Activated CD8-positive, alpha-beta memory T cell treated with anti-CD3 and anti-CD28 coated beads, Interleukin-2, amount 50 U/mL, for 24 hours (primary cell): ENCODE measurements around the gene CDH4.

Experiments
- DNase-seq: peaks from one replicate; pipeline ENCODE4 v3.0.0-alpha.2; 2020; ENCODE audit errors: extremely low read depth

The CDH4 gene

DNA sequence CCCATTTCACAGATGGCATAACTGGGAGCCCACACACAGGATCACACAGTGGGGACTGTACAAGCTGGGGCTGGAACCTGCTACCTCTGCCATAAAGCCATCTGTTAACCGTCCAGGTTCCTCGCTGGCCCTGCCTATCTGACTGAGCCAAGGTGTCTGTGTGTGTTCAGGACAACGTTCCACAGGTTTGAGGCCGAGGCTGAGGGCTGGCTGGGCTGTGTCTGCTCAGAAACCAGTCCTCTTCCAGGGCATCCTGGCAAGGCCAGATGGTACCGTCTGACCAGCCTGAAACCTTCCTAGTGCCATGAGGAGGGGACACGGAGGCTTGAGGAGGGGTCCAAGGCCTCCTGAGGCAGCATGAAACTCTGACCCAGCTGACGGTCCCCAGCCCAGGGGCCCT is 663.0 kb downstream of the CDH4 start:
- no peak for DNase-seq

DNA sequence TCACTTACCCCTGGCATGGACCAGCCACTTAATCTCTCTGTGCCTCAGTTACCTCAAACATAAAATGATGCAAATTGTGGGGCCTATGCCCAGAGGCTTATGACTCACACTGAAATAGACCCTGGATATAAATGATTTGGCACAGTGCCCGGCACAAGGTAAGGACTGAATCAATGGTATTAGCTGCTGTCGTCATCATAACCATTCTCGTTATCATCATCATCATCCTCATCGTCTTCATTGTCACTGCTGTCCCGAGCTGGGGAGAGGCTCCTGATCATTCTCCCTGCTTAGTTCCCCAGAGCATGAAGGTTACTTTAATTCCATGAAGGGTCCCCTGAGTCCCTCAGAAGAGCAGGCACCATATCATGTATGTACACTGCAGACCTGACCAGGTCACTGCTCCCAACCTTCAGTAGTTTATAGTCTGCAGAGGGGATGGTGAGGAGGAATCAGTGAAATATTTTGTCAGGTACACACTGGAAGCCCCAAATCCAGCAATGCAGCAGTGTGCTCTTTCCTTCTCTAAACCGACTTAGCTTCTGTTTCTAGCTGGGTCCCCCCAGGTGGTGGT is 664.3 kb downstream of the CDH4 start:
- DNase-seq = no peak

DNA sequence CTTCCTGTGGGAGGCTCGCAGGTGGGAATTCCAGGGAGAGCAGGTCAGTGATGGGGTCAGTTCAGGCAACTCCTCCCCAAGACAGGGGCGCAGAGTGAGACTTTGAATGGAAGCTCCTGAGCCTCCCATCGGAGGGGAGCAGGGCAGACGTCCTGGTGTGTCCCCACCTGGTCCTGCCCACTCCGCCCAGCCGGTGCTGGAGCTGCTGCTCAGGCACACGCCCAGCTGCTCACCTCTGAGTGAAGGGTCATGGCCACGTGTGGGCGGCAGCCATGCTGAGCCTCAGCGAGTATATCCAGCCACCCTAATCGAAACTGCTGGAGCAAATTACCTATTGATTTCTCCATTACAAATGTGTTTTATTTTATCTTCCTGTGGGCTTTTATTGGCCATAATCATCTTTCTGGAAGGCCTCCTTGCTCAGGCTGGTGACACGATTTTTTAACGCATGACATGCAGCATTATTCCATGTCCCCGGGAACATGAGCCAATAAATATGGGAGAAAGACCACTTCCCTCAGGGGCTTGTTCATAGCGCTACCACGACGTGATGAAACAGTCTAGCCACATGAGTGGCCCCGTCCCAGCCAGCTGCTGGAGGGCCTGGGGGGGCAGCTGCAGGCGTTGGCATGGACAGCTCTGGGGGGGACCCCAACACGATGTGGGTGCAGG is 665.5 kb downstream of the CDH4 start:
- no peak for DNase-seq

DNA sequence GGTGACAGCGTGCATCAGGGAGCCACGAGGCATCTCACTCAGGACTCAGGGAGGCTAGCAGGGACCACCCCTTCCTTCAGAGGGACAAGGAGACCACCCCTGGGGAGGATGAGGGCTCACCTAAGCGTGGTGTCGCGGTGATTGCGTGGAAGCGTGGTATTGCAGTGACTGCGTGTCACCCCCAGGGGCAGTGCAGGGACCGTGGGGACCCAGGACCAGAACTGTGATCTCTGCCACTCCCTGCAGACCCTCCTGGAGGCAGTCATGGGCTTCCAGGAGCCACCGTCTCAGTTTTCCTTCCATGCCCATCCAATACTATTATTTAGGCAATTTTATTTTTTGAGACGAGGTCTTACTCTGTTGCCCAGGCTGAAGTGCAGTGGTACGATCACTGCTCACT is 666.5 kb downstream of the CDH4 start:
- DNase-seq = no peak

DNA sequence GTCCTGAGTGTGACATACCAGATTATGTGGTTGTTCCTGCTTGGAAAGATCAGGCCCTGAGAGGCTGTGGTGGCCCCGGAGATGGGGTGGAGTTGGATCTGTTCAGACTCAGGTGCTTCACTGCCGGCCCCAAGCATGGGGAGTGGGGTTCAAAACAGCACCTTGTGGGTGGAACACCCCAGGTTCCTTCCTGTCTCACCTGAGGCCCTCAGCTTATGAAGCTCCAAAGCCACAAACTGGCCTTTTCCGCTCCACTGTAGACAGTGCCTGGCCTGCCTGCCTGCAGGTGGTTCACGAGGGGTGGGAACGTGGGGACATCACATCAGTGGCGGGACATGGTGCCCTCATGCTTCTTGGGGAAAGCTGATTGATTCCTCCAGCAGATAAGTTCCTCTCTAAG is 667.2 kb downstream of the CDH4 start:
- DNase-seq = no peak

DNA sequence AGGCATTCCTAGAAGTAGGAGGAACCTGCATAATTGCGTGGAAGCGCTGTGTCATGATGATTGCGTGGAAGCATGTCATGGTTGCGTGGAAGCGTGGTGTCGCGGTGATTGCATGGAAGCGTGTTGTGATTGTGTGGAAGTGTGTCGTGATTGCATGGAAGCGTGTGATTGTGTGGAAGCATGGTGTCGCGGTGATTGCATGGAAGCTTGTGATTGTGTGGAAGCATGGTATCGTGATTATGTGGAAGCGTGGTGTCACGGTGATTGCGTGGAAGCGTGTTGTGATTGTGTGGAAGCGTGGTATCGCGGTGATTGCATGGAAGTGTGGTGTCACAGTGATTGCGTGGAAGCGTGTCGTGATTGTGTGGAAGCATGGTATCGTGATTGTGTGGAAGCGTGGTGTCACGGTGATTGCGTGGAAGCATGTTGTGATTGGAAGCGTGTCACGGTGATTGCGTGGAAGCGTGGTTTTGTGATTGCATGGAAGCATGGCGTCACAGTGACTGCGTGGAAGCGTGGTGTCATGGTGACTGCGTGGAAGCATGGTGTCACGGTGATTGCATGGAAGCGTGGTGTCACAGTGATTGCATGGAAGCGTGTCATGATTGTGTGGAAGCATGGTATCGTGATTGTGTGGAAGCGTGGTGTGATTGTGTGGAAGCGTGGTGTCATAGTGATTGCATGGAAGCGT is 667.8 kb downstream of the CDH4 start:
- DNase-seq = no peak

DNA sequence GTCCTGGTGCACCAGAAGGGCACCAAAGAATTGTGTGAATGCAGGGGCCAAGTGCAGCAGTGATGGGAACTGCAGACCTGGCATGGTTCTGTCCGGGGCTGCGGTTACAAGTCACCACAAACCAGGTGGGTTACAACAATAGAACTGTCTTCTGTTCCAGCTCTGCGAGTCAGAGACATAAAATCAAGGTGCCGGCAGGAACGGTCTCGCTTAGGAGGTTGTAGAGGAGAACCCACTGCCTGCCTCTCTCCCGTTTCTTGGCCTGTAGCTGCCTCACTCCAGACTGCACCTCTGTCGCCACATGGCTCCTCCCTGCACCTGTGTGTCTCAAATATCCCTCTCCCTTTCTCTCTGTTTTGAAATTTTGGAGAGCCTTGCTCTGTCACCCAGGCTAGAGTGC is 670.4 kb downstream of the CDH4 start:
- DNase-seq = no peak

DNA sequence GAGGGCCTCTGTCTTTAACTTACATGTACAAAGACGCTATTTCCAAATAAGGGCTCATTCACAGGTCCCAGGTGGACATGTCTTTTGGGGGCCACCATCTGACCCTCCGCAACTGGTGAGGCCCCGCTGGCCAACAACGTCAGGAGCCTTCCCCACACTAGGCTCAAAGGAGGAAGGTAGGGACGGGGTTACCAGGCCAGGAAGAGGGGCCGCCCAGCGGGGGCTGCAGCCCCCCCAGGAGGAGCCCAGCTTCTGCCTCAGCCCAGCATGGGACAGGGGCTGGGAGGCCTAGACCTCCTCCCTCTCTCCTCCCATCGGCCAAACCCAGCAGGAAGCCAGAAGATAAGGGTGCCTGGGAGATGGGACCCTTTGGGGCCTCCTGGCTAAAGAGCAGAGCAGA is 670.9 kb downstream of the CDH4 start:
- DNase-seq = no peak

DNA sequence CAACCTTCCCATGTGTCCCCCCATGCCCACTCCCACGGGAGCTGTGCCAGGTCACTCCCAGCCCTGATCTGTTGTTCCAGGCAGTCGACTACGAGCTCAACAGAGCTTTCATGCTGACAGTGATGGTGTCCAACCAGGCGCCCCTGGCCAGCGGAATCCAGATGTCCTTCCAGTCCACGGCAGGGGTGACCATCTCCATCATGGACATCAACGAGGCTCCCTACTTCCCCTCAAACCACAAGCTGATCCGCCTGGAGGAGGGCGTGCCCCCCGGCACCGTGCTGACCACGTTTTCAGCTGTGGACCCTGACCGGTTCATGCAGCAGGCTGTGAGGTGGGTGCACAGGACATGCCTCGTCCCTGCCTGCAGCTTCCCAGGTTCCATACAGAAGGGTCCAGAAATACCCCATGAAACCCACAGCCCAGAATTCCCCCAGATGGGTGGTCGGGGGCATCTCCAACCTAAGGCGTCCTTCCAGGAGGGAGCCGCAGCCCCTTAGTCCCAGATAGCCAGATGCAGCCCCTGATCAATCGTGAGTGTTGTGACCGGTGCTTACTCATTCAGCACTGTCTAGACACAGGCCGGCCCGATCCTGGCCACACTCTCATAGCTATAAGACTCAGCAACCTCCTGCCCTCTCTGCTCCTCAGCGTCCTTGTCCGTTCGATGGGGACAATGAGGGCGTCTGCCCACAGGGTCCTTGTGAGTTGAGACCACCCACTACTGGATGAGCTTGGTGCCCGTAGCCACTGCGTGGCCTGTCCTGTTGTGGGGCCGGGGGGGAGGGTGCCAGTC is 671.5 kb downstream of the CDH4 start:
- no peak for DNase-seq

DNA sequence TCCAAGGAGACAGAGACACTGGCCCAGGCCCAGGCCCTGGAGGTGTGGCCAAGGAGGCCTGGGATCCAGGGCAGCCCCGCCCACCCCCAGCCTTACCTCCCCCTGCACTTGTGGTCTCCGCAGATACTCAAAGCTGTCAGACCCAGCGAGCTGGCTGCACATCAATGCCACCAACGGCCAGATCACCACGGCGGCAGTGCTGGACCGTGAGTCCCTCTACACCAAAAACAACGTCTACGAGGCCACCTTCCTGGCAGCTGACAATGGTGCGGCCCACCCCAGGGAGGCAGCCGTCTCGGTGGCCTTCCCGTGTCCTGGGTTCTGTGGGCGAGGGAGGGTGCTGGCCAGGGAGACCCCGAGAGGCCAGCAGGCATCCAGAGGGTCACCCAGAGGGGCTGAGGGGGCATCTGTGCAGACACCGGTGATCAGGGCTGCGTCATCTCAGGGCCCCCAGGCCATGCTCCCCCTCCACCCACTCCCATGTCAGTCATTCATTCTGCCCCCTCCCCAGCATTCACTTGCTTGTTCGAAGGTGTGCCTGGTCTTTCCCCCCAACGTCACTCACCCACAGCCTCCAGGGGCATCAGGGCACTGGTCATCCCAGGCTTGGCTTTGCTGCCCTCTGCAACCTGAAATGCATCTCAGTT is 672.3 kb downstream of the CDH4 start:
- DNase-seq = no peak

DNA sequence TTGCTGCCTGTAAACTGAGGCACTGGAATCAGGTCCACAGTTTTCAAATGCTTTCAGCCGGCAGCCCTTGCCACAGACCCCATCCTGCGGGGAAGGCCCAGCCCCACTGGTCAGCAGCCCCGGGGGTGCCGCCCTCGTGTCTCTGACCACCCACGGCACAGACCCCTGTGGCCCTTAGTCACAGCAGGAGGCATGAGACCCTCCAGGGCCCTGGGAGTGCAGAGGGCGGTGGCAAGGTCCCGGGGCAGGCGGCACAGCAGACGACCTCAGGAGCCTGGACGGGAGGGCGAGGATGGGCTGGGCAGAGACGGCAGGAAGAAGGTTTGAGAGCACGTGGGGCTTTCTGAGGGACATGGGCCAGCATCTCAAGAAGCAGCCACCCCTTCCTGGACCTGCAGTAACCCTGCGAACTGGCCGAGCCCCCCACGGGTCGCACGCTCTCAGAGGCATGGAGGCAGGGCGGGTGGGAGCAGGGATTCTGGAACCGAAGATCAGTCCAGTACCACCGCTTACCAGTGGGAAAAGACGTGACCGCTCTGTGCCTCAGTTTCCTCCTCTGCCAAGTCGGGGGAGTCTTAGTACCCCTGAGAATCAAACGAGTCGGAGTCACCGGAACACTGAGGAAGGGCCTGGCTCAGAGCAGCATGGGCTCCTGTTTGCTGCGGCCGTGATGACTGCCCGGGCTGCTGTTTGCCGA is 672.9 kb downstream of the CDH4 start:
- DNase-seq = no peak

DNA sequence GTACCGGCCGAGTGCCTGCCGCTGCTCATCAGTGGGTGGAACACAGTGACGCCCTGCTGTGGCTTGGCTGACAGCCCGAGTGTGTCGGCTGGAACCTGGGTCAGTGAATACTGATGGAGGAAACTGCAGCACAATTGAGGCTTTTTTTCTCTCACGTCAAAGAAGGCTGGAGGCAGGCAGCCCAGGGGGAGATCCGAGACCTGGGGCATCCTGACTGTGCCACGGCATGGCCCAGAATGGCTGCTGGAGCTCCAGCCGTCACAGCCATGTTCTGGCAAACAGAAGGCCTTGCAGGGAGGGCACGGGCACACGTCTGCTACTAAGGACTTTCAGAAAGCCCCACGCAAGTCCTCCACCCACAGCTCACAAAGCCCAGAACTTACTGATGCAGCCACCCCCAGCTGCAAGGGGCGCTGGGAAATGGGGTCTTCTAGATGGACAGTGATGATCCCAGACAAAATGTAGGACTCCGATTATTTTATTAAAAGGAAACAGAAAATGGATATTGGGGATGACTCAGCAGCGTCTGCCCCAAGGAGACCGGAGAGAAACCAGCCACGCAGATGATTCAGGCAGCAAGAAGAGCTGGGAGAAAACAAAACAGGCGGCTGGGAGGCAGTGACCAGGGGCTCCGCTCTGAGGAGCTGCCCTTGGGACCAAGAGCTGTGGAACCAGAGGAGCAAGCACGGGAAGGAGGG is 673.6 kb downstream of the CDH4 start:
- no peak for DNase-seq

DNA sequence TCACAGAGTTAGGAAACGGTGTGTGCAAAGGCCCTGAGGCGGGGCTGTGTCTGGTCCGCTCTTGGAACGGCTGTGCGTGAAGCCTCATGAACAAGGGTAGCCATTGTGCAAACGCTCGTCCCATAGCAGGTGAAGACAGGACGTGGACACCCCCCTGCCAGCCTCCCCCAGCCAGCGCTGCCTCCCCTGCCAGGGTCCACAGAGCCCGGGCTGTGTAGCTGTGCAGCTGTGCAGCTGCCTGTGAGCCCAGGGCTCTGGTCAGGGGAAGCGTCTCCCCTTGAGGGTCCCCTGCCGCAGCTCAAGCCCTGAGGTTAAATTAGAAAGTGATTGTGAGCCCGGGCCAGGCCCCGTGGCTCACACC is 674.2 kb downstream of the CDH4 start:
- no peak for DNase-seq

DNA sequence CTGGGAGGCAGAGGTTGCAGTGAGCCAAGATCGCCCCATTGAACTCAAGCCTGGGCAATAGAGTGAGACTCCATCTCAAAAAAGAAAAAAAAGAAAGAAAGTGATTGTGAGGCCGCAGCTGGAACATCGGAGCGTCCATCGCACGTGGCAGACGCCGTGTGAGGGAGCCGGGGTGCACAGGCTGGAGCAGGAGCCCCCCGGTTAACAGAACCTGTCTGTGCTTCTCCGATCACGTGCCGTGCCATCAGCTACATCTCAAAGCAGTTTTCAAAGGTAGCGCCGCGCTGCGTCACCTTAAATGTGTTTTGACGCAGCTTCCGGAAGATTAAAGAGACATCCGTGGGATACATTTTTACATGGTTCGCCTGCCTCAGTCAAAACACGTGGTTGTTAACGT is 674.7 kb downstream of the CDH4 start:
- DNase-seq = no peak

DNA sequence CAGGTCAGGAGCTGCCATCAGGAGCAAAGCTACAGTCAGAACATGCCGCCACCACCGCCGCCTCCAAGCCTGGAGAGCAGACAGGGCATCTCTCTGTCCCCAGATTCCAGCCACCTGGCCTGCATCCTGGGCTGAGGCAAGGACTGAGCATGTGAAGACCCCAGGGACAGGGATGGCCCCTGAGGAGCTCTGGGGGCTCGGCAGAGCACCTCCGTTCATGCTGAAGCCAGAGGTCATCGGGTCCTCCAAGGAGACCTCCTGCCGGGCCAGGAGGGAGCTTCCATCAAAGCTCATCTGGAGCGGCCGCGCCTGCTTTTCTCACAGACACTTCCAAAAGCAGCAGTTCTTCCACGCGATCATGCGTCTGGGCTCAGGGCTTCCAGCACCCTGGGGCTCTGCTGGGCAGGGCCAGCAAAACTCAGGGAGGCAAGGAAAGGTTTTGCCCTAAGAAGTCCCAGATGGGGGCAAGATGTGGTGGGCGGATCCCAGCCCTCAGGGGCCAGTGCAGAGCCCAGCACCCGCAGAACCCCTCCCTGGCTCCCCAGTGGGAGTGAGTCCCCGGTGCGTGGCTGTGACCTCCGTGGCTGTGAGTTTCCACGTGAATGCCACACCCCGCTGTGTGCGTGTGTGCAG is 675.2 kb downstream of the CDH4 start:
- no peak for DNase-seq

DNA sequence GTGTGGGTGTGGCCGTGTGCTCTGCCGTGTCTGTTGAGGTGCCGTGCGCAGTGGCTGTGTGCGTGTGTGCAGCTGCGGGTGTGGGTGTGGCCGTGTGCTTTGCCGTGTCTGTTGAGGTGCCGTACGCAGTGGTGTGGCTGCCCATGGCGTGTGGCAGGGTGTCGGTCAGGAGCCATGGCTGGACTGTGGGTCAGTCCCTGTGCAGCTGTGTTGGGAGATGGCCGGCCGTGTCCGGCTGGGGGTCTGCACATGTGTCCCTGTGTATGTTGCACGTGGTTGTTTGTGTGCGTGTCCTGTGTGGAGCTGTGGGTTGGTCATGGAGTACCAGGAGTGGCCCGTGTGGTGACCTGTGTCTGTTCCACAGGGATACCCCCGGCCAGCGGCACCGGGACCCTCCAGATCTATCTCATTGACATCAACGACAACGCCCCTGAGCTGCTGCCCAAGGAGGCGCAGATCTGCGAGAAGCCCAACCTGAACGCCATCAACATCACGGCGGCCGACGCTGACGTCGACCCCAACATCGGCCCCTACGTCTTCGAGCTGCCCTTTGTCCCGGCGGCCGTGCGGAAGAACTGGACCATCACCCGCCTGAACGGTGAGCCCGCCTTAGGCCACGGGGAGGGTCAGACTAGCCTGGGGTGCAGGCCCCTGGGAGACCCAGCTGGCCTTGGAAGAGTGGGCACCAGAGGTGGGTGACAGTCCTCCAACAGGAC is 675.9 kb downstream of the CDH4 start:
- no peak for DNase-seq

DNA sequence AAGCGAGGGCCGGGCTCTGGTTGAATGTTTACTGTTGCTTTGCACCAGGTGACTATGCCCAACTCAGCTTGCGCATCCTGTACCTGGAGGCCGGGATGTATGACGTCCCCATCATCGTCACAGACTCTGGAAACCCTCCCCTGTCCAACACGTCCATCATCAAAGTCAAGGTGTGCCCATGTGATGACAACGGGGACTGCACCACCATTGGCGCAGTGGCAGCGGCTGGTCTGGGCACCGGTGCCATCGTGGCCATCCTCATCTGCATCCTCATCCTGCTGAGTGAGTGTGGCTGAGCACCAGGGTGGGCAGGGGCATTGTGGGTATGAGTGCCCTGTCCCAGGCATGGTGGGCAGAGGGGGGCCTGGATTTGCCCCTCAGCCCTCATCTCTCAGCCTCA is 677.5 kb downstream of the CDH4 start:
- no peak for DNase-seq

DNA sequence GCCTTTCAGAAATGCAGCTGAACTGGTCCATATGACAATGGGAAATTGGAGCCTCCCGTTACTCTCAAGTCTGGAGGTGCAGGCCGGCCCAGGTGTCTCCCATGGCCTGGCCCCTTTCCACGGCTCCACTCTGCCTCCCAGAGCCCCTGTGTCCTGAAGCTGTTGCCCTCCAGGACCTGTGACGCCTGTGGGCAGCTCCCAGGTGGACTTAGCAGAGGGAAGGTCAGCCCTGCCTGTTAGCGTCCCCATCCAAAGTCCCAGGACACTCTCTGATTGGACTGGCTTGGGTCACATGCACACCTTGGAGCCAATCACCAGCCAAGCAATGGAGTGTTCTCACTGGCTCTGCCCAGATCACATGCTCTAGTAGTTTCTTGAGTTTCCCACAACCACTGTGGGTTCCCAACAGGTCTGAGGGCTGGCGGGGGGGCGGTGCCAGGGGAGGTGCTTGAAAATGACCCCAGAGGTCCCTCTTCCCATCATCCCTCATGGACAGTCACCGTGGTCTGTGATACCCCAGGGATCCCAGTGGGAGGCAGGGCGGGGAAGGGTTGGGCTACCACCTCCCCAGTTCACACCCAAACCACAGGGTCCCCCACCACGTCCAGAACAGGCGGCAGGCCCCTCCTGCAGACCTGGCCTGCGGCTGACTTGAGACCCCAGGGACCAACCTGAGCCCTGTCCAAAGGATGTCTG is 678.1 kb downstream of the CDH4 start:
- no peak for DNase-seq

DNA sequence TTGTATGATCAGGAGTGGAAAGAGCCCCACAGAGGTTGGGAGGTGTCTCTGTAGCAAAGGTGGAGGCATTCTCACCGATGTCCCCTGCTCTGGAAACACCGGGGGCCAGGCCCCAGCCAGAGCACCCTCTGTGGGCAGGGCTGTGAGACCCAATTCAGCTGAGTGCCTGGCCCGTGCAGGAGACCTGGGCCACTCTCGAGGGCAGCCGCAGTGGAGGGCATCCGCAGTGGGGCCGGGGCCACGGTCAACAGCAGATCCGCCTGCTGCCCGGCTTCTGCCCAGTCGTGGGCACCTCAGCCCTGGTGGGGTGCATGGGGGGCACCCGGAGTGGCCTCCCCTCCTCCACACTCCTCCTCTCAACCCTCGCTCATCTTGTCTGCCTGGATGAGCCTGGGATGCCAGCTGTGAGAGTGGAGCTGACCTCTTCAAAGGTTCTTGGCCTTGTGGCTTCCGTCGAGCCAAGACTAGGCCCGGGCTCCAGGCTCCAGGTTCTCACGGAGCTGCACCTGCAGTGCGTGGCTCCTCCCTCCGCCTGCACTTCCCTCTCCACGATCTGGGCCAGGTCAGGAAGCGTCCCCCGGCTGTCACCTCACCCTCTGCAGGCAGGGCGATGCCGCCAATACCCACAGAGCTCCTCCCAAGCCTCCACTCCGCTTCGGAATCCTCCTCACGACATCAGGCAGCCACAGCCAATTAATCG is 678.9 kb downstream of the CDH4 start:
- no peak for DNase-seq
